Measurements from ENCODE around the gene AKIRIN2.

GRCh38 chr6:87633851-87634250, 68.2 kb downstream of the AKIRIN2 start:
- TF ChIP-seq, protein P1, sequence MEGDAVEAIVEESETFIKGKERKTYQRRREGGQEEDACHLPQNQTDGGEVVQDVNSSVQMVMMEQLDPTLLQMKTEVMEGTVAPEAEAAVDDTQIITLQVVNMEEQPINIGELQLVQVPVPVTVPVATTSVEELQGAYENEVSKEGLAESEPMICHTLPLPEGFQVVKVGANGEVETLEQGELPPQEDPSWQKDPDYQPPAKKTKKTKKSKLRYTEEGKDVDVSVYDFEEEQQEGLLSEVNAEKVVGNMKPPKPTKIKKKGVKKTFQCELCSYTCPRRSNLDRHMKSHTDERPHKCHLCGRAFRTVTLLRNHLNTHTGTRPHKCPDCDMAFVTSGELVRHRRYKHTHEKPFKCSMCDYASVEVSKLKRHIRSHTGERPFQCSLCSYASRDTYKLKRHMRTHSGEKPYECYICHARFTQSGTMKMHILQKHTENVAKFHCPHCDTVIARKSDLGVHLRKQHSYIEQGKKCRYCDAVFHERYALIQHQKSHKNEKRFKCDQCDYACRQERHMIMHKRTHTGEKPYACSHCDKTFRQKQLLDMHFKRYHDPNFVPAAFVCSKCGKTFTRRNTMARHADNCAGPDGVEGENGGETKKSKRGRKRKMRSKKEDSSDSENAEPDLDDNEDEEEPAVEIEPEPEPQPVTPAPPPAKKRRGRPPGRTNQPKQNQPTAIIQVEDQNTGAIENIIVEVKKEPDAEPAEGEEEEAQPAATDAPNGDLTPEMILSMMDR (IDR thresholded peaks at IDR 0.05), result no peak
- no peak for TF ChIP-seq MAX (IDR thresholded peaks at IDR 0.05; ENCODE audit: low read depth)
- TF ChIP-seq SIN3A (IDR thresholded peaks at IDR 0.05; ENCODE audit: borderline replicate concordance, low read depth, low read length), result no peak
- no peak for TF ChIP-seq NRF1 (IDR thresholded peaks at IDR 0.05; ENCODE audit: low read depth, low read length)
- no peak for TF ChIP-seq CHD2 (IDR thresholded peaks at IDR 0.05; ENCODE audit: low read length, partially characterized antibody)

Data from SK-N-SH (cell line).